HG02973 (cell line): ENCODE measurements around the gene ATXN7L3B.

Experiments used
- ATAC-seq: cut with Tn5 transposase; IDR thresholded peaks from one replicate; pipeline ENCODE4 v1.9.1; 2021; ENCODE audit warnings: moderate library complexity; ENCODE audit not compliant: unreplicated experiment

The ATXN7L3B gene

GRCh38 chr12:74547249-74547648, 9.6 kb downstream of the ATXN7L3B start:
- no peak for ATAC-seq

GRCh38 chr12:74551291-74551690, 13.7 kb downstream of the ATXN7L3B start:
- no peak for ATAC-seq

- ATAC-seq: peak; percentile 52
Measured at GRCh38 chr12:74552201-74552600, 14.6 kb downstream of the ATXN7L3B start.

- ATAC-seq: no peak
Measured at GRCh38 chr12:74559728-74560127, 22.1 kb downstream of the ATXN7L3B start.

GRCh38 chr12:74563927-74564326, 26.3 kb downstream of the ATXN7L3B start:
- no peak for ATAC-seq

- ATAC-seq: no peak
Measured at GRCh38 chr12:74578486-74578885, 40.9 kb downstream of the ATXN7L3B start.

- no peak for ATAC-seq
Measured at GRCh38 chr12:74579446-74579845, 41.8 kb downstream of the ATXN7L3B start.

- no peak for ATAC-seq
Measured at GRCh38 chr12:74579981-74580380, 42.3 kb downstream of the ATXN7L3B start.

- ATAC-seq: no peak
Measured at GRCh38 chr12:74581439-74581838, 43.8 kb downstream of the ATXN7L3B start.

- ATAC-seq: no peak
Measured at GRCh38 chr12:74584483-74585062, 46.9 kb downstream of the ATXN7L3B start.

GRCh38 chr12:74586251-74586650, 48.6 kb downstream of the ATXN7L3B start:
- no peak for ATAC-seq
